Ishikawa (cell line): ENCODE measurements around the gene MARK3.

ENCODE experiments used
- EP300 ChIP-seq: IDR thresholded peaks from 2 replicates; pipeline ENCODE4 v1.6.1; 2012; ENCODE audit warnings: borderline replicate concordance
- TAF1 ChIP-seq: IDR thresholded peaks from 2 replicates; pipeline ENCODE4 v1.6.1; 2012; ENCODE audit warnings: low read depth, mild to moderate bottlenecking
- YY1 ChIP-seq: IDR thresholded peaks from 2 replicates; pipeline ENCODE4 v1.6.1; 2012; ENCODE audit warnings: low read depth
- TF ChIP-seq, protein P1 (sequence below): IDR thresholded peaks from 2 replicates; pipeline ENCODE4 v1.6.1; 2012

DNA sequence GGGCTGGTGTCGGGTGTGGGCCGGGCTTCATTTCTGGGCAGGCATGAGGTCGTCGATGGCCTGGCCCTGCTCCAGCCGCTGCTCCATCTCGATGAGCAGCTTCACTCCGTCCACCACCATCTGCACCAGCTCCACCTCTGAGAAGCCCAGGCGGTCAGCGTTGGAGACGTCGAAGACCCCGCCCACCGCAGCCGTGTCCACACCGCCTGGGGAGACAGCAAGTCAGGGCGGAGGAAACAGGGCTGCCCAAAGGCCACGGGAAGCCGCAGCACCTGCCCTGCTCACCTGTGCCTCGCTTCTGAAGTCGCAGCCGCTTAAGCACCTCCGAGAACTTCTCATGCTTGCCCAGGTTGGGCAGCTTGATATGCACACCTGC is 134.6 kb downstream of the MARK3 start:
- TF ChIP-seq EP300 (no peak), TAF1 (no peak), YY1 (no peak)
- TF ChIP-seq, protein P1, sequence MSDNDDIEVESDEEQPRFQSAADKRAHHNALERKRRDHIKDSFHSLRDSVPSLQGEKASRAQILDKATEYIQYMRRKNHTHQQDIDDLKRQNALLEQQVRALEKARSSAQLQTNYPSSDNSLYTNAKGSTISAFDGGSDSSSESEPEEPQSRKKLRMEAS, result no peak
